Astrocyte of the cerebellum (primary cell): ENCODE results near the gene MRPS10.

Experiments used
- DNase-seq: peaks from one replicate; pipeline ENCODE4 v3.0.0-alpha.2; 2011; ENCODE audit warnings: low read depth
- H3K4me3 ChIP-seq: 2 replicates; pipeline ENCODE4 v1.5.1; 2011; ENCODE audit warnings: mild to moderate bottlenecking, low read depth, low read length, moderate library complexity
- CTCF ChIP-seq: IDR thresholded peaks from 2 replicates; pipeline ENCODE4 v1.5.1; 2012; ENCODE audit warnings: low read length, low read depth, moderate library complexity, mild to moderate bottlenecking; ENCODE audit errors: missing control alignments
- in situ Hi-C: cut with HindIII; loops from 2 replicates; pipeline ENCODE4 v1.10.0; 2017; ENCODE audit warnings: low sequenced_read_pairs

Gene MRPS10

DNA sequence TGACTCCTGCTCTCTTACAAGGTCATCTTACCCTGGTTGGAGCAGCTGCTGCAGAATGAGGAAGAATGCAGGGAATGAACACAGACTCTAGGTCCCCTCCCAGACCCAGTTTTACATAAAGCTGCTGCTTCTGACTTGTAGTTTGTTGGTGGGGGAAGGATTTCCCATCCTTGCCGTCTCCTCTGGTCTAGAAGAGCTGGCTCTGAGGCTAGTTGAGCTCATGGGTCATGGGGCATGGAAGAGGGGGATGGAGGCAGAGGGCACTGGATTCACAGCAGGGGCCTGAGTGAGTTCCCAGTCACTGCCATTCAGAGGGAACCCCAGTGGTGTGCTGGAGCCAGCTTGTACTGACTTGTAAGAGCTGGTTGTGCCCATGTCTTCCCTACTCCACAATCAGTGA is 53.7 kb downstream of the MRPS10 start:
- no peak for DNase-seq
- in situ Hi-C loops, result no loop called here
- no peak for TF ChIP-seq CTCF
- H3K4me3 ChIP-seq, result no peak overlapping the region

DNA sequence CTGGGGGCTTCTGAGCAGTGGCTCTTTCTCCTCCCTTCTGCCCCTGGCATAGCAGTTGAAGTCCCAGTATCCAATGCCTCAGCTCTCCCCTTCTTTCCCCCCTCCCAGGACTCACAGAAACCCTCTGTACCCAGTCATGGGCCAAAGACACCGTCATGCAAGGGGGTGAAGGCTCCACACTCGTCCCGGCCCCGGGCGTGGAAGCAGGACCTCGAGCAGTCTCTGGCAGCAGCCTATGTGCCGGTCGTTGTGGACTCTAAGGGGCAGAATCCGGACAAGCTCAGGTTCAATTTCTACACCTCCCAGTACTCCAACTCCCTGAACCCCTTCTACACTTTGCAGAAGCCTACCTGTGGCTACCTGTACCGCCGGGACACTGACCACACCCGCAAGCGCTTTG is 54.8 kb downstream of the MRPS10 start:
- DNase-seq, result no peak
- no peak for TF ChIP-seq CTCF
- no peak overlapping the region for H3K4me3 ChIP-seq
- in situ Hi-C loops, result no loop called here

- no peak for TF ChIP-seq CTCF
- no peak overlapping the region for H3K4me3 ChIP-seq
- in situ Hi-C loops, result no loop called here
- no peak for DNase-seq
These were observed 55.3 kb downstream of the MRPS10 start for GRCh38 chr6:42162384-42162783.

GRCh38 chr6:42159431-42160024 is 58.1 kb downstream of the MRPS10 start:
- TF ChIP-seq CTCF, result no peak
- H3K4me3 ChIP-seq, result no peak overlapping the region
- in situ Hi-C loops, result no loop called here
- DNase-seq, result no peak

DNA sequence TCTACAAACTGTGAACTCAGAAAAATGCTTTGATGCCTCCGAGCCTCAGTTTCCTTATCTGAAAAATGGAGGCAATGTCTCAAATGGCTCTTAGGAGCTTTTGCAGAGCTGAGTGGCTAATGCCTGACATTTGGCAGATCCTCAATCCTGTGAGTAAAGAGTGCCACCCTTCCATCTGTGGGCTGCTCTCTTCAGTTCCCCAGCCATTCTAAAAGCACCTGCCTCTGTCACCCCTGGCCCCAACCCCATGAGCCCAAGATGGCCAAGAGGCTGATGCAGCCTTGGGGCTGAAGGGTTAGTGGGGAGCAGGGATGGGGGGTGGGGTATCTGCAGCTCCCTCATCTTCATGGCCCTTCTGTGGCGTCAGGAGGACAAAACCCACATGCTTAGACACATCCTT is 59.0 kb downstream of the MRPS10 start:
- no peak overlapping the region for H3K4me3 ChIP-seq
- no peak for DNase-seq
- TF ChIP-seq CTCF, result no peak
- in situ Hi-C loops, result no loop called here

GRCh38 chr6:42158011-42158410 is 59.6 kb downstream of the MRPS10 start:
- in situ Hi-C loops, result no loop called here
- no peak for DNase-seq
- TF ChIP-seq CTCF, result no peak
- H3K4me3 ChIP-seq, result no peak overlapping the region
